ENCODE data around the gene PDCD6IP.

Gene PDCD6IP

DNA sequence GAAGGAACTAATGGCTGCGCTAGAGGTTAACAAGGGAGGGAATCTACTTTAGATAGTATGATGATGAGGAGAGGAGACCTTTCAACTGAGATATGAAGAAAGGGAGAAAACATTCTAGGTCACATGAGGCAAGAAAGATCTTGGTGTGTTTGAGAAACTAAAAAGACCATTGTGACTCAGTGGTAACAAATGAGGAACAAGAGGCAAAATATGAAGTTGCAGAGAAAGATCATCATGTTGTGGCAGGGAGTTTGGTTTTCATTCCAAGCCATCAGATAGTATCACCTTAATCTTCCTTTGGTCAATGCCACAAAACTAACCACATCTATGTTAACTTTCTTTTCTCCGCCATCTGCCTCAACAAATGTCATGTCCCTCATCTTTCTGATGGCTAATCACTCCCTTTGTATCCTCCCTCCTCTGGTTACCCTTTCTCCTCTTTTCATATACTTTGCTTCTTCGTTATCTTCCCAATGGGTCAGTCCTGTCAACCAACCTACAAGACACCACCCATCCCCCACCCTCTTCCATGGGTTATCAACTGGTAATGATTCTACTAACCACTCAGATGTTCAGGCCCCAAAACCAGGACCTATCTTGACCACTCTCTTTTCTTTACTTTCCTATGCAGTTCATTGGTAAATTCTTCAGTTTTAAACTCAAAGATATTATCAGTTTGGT, 2.4 kb upstream of the PDCD6IP start:
- no peak overlapping the region for H3K4me3 ChIP-seq (ENCODE audit: low read length, poor library complexity, severe bottlenecking)
- no peaks in the 10 kb centered on the region for H3K9me3 ChIP-seq (ENCODE audit: insufficient read depth, low read depth, low read length)
- H3K36me3 ChIP-seq (ENCODE audit: insufficient read depth, low read length), result no peaks in the 10 kb centered on the region
- H3F3A ChIP-seq (ENCODE audit: low read depth), result no peaks in the 10 kb centered on the region
- no peak overlapping the region for H3K4me2 ChIP-seq (ENCODE audit: low read depth, low read length, poor library complexity, severe bottlenecking)
- H3K9ac ChIP-seq (ENCODE audit: low read depth, low read length, poor library complexity, severe bottlenecking), result no peak overlapping the region
- H4K20me1 ChIP-seq (ENCODE audit: insufficient read depth, low read length, poor library complexity, severe bottlenecking), result peaks cover 15% of the 10 kb centered on the region
- no peak for TF ChIP-seq EZH2phosphoT487 (IDR thresholded peaks at IDR 0.05; ENCODE audit: borderline replicate concordance)
- TF ChIP-seq, protein P1, sequence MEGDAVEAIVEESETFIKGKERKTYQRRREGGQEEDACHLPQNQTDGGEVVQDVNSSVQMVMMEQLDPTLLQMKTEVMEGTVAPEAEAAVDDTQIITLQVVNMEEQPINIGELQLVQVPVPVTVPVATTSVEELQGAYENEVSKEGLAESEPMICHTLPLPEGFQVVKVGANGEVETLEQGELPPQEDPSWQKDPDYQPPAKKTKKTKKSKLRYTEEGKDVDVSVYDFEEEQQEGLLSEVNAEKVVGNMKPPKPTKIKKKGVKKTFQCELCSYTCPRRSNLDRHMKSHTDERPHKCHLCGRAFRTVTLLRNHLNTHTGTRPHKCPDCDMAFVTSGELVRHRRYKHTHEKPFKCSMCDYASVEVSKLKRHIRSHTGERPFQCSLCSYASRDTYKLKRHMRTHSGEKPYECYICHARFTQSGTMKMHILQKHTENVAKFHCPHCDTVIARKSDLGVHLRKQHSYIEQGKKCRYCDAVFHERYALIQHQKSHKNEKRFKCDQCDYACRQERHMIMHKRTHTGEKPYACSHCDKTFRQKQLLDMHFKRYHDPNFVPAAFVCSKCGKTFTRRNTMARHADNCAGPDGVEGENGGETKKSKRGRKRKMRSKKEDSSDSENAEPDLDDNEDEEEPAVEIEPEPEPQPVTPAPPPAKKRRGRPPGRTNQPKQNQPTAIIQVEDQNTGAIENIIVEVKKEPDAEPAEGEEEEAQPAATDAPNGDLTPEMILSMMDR (conservative IDR thresholded peaks at IDR 0.05; ENCODE audit: low read length), result no peak
- H3K4me1 ChIP-seq (ENCODE audit: insufficient read depth, low read length, poor library complexity, severe bottlenecking), result peaks cover 45% of the 10 kb centered on the region
- peaks cover 21% of the 10 kb centered on the region for H3K79me2 ChIP-seq (ENCODE audit: insufficient read depth, low read length)
- no peaks in the 10 kb centered on the region for H3K9me2 ChIP-seq (replicated peaks; ENCODE audit: low read depth, low read length)
- H2AFZ ChIP-seq (ENCODE audit: low read length), result no peak overlapping the region
- H3K27me3 ChIP-seq (ENCODE audit: insufficient read depth, low read length, poor library complexity, severe bottlenecking), result no peaks in the 10 kb centered on the region

DNA sequence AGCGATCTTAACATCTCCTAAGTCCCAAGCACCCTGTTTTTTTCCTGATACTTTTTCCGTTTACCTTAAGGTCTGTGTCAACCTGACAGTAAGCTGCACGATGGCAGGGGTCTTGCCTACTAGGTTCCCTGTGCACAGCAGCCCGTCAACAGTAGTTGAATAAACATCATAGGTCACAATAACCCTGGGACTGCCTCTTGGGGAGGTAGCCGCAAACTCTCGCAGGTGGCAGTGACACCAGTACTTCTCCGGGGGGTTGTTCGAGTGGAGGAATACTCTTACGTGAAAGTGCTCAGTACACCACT, 365 bp upstream of the PDCD6IP start:
- Histone ChIP-seq H3K9me3 (ENCODE audit: insufficient read depth, low read depth, low read length) (no peaks in the 10 kb centered on the region), H2AFZ (ENCODE audit: low read length) (peak overlapping the region; percentile 99), H3K4me2 (ENCODE audit: low read depth, low read length, poor library complexity, severe bottlenecking) (peak overlapping the region; percentile 88), H3K27me3 (ENCODE audit: insufficient read depth, low read length, poor library complexity, severe bottlenecking) (no peaks in the 10 kb centered on the region), H3K9me2 (replicated peaks; ENCODE audit: low read depth, low read length) (no peaks in the 10 kb centered on the region), H3K9ac (ENCODE audit: low read depth, low read length, poor library complexity, severe bottlenecking) (peak overlapping the region; percentile 72), H3K79me2 (ENCODE audit: insufficient read depth, low read length) (peaks cover 42% of the 10 kb centered on the region), H3K4me3 (ENCODE audit: low read length, poor library complexity, severe bottlenecking) (peak overlapping the region; percentile 89), H4K20me1 (ENCODE audit: insufficient read depth, low read length, poor library complexity, severe bottlenecking) (peaks cover 34% of the 10 kb centered on the region), H3K36me3 (ENCODE audit: insufficient read depth, low read length) (peaks cover 5% of the 10 kb centered on the region; the same call in 1 of the 2 replicates), H3F3A (ENCODE audit: low read depth) (no peaks in the 10 kb centered on the region), H3K4me1 (ENCODE audit: insufficient read depth, low read length, poor library complexity, severe bottlenecking) (peaks cover 47% of the 10 kb centered on the region)
- TF ChIP-seq, protein P1 (conservative IDR thresholded peaks at IDR 0.05; ENCODE audit: low read length), result no peak
- TF ChIP-seq EZH2phosphoT487 (IDR thresholded peaks at IDR 0.05; ENCODE audit: borderline replicate concordance), result no peak

DNA sequence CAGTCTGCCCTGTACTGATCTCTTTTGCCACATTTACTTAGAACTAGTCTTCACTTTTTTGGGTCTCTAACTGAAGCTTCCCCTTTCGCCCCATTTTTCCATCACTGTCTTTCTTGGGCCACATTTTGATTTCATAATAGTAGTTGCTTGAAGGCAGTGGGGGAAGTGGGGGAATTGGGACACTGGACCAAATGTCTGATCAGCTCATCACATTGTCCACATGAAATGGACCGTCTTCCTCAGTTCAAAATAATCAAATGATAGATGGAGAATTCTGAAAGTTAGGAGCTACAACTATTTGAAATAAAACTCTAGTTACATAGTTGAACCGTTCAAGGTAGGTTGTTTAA, 747 bp downstream of the PDCD6IP start:
- H3K79me2 ChIP-seq (ENCODE audit: insufficient read depth, low read length), result peaks cover 53% of the 10 kb centered on the region

More for the DNA sequence above, 747 bp downstream of the PDCD6IP start:
- peak overlapping the region; percentile 72 for H3K9ac ChIP-seq (ENCODE audit: low read depth, low read length, poor library complexity, severe bottlenecking)
- H2AFZ ChIP-seq (ENCODE audit: low read length), result peak overlapping the region; percentile 99; the same call in 1 of the 2 replicates
- H3K4me2 ChIP-seq (ENCODE audit: low read depth, low read length, poor library complexity, severe bottlenecking), result peak overlapping the region; percentile 88
- peaks cover 8% of the 10 kb centered on the region; the same call in 1 of the 2 replicates for H3K36me3 ChIP-seq (ENCODE audit: insufficient read depth, low read length)
- peaks cover 43% of the 10 kb centered on the region for H4K20me1 ChIP-seq (ENCODE audit: insufficient read depth, low read length, poor library complexity, severe bottlenecking)
- H3F3A ChIP-seq (ENCODE audit: low read depth), result no peaks in the 10 kb centered on the region
- H3K4me1 ChIP-seq (ENCODE audit: insufficient read depth, low read length, poor library complexity, severe bottlenecking), result peaks cover 50% of the 10 kb centered on the region
- H3K9me2 ChIP-seq (replicated peaks; ENCODE audit: low read depth, low read length), result no peaks in the 10 kb centered on the region
- peak overlapping the region; percentile 89 for H3K4me3 ChIP-seq (ENCODE audit: low read length, poor library complexity, severe bottlenecking)
- no peak for TF ChIP-seq EZH2phosphoT487 (IDR thresholded peaks at IDR 0.05; ENCODE audit: borderline replicate concordance)
- TF ChIP-seq, protein P1 (conservative IDR thresholded peaks at IDR 0.05; ENCODE audit: low read length), result no peak
- no peaks in the 10 kb centered on the region for H3K27me3 ChIP-seq (ENCODE audit: insufficient read depth, low read length, poor library complexity, severe bottlenecking)
- H3K9me3 ChIP-seq (ENCODE audit: insufficient read depth, low read depth, low read length), result peaks cover 5% of the 10 kb centered on the region; the same call in 1 of the 2 replicates

Measured in Loucy (cell line).